Loucy (cell line): Measurements from ENCODE around the gene DENND4B.
"Not testable (repeated sequence)": the region's sequence is repeated elsewhere in the genome, so short reads cannot be mapped to it uniquely, and the experiment has no call there.

Experiments used
- H2AFZ ChIP-seq: fragments of 200-600 bp; sonication (generic); 2 replicates; pipeline ENCODE4 v1.6.0; 2016; ENCODE audit warnings: antibody characterized with exemption, mild to moderate bottlenecking, low read length, moderate library complexity
- H3F3A ChIP-seq: fragments of 200-600 bp; 2 replicates; pipeline ENCODE4 v1.6.0; 2016; ENCODE audit warnings: antibody characterized with exemption, low read depth, mild to moderate bottlenecking
- H3K27me3 ChIP-seq: fragments of 200-600 bp; sonication (generic); 2 replicates; pipeline ENCODE4 v1.6.1; 2014; ENCODE audit warnings: low read length, mild to moderate bottlenecking; ENCODE audit not compliant: insufficient read depth, poor library complexity, severe bottlenecking
- H3K36me3 ChIP-seq: fragments of 200-600 bp; sonication (generic); 2 replicates; pipeline ENCODE4 v1.6.1; 2016; ENCODE audit warnings: low read length; ENCODE audit not compliant: insufficient read depth
- H3K4me1 ChIP-seq: fragments of 200-600 bp; sonication (generic); 2 replicates; pipeline ENCODE4 v1.5.1; 2014; ENCODE audit warnings: low read length, mild to moderate bottlenecking; ENCODE audit not compliant: insufficient read depth, poor library complexity, severe bottlenecking
- H3K4me2 ChIP-seq: fragments of 200-600 bp; sonication (generic); 2 replicates; pipeline ENCODE4 v1.6.0; 2014; ENCODE audit warnings: antibody characterized with exemption, low read length, low read depth, mild to moderate bottlenecking; ENCODE audit not compliant: poor library complexity, severe bottlenecking
- H3K4me3 ChIP-seq: fragments of 200-600 bp; sonication (generic); 2 replicates; pipeline ENCODE4 v1.5.1; 2014; ENCODE audit warnings: low read length, mild to moderate bottlenecking, mixed read lengths; ENCODE audit not compliant: poor library complexity, severe bottlenecking
- H3K79me2 ChIP-seq: fragments of 200-600 bp; sonication (generic); 2 replicates; pipeline ENCODE4 v1.6.1; 2014; ENCODE audit warnings: low read length; ENCODE audit not compliant: insufficient read depth
- H3K9ac ChIP-seq: fragments of 200-600 bp; sonication (generic); 2 replicates; pipeline ENCODE4 v1.6.0; 2014; ENCODE audit warnings: mild to moderate bottlenecking, low read depth, low read length, moderate library complexity; ENCODE audit not compliant: poor library complexity, severe bottlenecking
- H3K9me2 ChIP-seq: fragments of 200-600 bp; sonication (generic); replicated peaks from 2 replicates; pipeline ENCODE4 v1.6.1; 2016; ENCODE audit warnings: low read depth, low read length, mixed read lengths
- H3K9me3 ChIP-seq: fragments of 200-600 bp; sonication (generic); 2 replicates; pipeline ENCODE4 v1.6.1; 2014; ENCODE audit warnings: mild to moderate bottlenecking, antibody characterized with exemption, low read length, low read depth; ENCODE audit not compliant: insufficient read depth
- H4K20me1 ChIP-seq: fragments of 200-600 bp; sonication (generic); 2 replicates; pipeline ENCODE4 v1.6.0; 2014; ENCODE audit warnings: antibody characterized with exemption, low read length, mild to moderate bottlenecking; ENCODE audit not compliant: insufficient read depth, poor library complexity, severe bottlenecking
- EZH2phosphoT487 ChIP-seq: fragments of 200-600 bp; IDR thresholded peaks from 2 replicates; pipeline ENCODE4 v1.6.1; 2018; ENCODE audit warnings: antibody characterized with exemption, mild to moderate bottlenecking, moderate library complexity, borderline replicate concordance
- TF ChIP-seq, protein P1 (sequence below): fragments of 200-600 bp; sonication (generic); conservative IDR thresholded peaks from 2 replicates; pipeline ENCODE4 v1.5.1; 2014; ENCODE audit warnings: mild to moderate bottlenecking, antibody characterized with exemption, low read length

Gene DENND4B

GRCh38 chr1:153984123-153984894, 37.8 kb upstream of the DENND4B start:
- Histone ChIP-seq H3K4me2 (peak overlapping the region; percentile 96), H3K27me3 (no peaks in the 10 kb centered on the region), H3K36me3 (no peaks in the 10 kb centered on the region), H3K9me2 (no peaks in the 10 kb centered on the region), H3K79me2 (no peaks in the 10 kb centered on the region), H4K20me1 (no peaks in the 10 kb centered on the region), H3K9ac (peak overlapping the region; percentile 78), H3F3A (0 out of 2 replicates have a peak, but pooled peaks cover 3% of the 10 kb centered on the region), H2AFZ (no peak overlapping the region), H3K4me3 (no peak overlapping the region), H3K9me3 (no peaks in the 10 kb centered on the region), H3K4me1 (peaks cover 14% of the 10 kb centered on the region)
- TF ChIP-seq, protein P1, sequence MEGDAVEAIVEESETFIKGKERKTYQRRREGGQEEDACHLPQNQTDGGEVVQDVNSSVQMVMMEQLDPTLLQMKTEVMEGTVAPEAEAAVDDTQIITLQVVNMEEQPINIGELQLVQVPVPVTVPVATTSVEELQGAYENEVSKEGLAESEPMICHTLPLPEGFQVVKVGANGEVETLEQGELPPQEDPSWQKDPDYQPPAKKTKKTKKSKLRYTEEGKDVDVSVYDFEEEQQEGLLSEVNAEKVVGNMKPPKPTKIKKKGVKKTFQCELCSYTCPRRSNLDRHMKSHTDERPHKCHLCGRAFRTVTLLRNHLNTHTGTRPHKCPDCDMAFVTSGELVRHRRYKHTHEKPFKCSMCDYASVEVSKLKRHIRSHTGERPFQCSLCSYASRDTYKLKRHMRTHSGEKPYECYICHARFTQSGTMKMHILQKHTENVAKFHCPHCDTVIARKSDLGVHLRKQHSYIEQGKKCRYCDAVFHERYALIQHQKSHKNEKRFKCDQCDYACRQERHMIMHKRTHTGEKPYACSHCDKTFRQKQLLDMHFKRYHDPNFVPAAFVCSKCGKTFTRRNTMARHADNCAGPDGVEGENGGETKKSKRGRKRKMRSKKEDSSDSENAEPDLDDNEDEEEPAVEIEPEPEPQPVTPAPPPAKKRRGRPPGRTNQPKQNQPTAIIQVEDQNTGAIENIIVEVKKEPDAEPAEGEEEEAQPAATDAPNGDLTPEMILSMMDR = no peak
- no peak for TF ChIP-seq EZH2phosphoT487

DNA sequence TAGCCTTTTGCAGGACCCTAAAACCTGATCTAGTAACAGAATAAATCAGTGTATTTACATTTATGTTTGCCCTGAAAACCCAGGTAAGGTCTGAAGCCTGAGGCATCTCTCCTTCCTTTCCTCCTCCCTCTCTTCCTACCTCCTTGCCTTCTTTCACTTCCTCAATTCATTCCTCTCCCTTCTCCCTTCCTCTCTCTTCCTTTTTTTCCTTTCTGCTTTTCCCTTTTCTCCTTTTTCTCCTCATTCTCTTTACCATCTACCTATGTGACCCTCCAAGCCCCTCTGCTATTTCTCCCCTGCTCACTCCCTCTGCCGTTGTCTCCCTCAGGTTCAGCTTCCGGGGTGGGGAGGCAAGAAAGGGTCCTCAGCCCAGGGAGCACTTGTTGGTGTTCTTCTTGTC, 35.2 kb upstream of the DENND4B start:
- not testable (repeated sequence) for H3K9me3 ChIP-seq, H3K9me2 ChIP-seq, H3K36me3 ChIP-seq, H3K4me3 ChIP-seq, H4K20me1 ChIP-seq, H2AFZ ChIP-seq, H3K79me2 ChIP-seq, H3K27me3 ChIP-seq, H3K9ac ChIP-seq, H3K4me2 ChIP-seq, H3F3A ChIP-seq
- H3K4me1 ChIP-seq = peaks cover 21% of the 10 kb centered on the region

DNA sequence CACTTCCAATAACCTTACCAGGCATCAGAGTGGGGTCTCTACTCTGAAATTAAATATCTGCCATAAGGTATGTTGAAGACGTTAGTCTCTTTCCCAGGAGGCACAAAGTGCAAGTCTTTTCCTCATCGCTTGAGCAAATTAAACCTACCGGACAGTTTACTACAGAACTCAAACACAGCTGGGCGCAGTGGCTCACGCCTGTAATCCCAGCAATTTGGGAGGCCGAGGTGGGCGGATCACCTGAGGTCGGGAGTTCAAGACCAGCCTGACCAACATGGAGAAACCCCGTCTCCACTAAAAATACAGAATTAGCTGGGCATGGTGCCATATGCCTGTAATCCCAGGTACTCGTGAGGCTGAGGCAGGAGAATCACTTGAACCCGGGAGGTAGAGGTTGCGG, 32.6 kb upstream of the DENND4B start:
- Histone ChIP-seq H3K4me2 (peak overlapping the region; percentile 78), H3K4me1 (peaks cover 21% of the 10 kb centered on the region), H3K79me2 (peaks cover 31% of the 10 kb centered on the region)
- H3K9ac ChIP-seq, H3K4me3 ChIP-seq, H3K9me3 ChIP-seq, H3K27me3 ChIP-seq, H3K36me3 ChIP-seq, H3K9me2 ChIP-seq, H3F3A ChIP-seq, H4K20me1 ChIP-seq, H2AFZ ChIP-seq: not testable (repeated sequence)

GRCh38 chr1:153978274-153978909, 31.9 kb upstream of the DENND4B start:
- Histone ChIP-seq H4K20me1 (peaks cover 8% of the 10 kb centered on the region), H3K36me3 (peaks cover 12% of the 10 kb centered on the region; the same call in 1 of the 2 replicates), H3K79me2 (peaks cover 31% of the 10 kb centered on the region), H2AFZ (peak overlapping the region; percentile 96), H3K9ac (peak overlapping the region; percentile 96), H3K4me1 (peaks cover 21% of the 10 kb centered on the region), H3K4me2 (peak overlapping the region; percentile 78), H3K9me2 (no peaks in the 10 kb centered on the region), H3K27me3 (no peaks in the 10 kb centered on the region), H3K9me3 (no peaks in the 10 kb centered on the region), H3K4me3 (peak overlapping the region; percentile 98), H3F3A (no peaks in the 10 kb centered on the region)
- TF ChIP-seq EZH2phosphoT487 = no peak
- TF ChIP-seq, protein P1 = no peak
